ENCODE data around the gene FAM81A.

- no peak for TF ChIP-seq EZH2 (IDR thresholded peaks at IDR 0.05; ENCODE audit: low read length)
- TF ChIP-seq, protein P1, sequence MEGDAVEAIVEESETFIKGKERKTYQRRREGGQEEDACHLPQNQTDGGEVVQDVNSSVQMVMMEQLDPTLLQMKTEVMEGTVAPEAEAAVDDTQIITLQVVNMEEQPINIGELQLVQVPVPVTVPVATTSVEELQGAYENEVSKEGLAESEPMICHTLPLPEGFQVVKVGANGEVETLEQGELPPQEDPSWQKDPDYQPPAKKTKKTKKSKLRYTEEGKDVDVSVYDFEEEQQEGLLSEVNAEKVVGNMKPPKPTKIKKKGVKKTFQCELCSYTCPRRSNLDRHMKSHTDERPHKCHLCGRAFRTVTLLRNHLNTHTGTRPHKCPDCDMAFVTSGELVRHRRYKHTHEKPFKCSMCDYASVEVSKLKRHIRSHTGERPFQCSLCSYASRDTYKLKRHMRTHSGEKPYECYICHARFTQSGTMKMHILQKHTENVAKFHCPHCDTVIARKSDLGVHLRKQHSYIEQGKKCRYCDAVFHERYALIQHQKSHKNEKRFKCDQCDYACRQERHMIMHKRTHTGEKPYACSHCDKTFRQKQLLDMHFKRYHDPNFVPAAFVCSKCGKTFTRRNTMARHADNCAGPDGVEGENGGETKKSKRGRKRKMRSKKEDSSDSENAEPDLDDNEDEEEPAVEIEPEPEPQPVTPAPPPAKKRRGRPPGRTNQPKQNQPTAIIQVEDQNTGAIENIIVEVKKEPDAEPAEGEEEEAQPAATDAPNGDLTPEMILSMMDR (optimal IDR thresholded peaks at IDR 0.05 in 1 of 3, IDR thresholded peaks at IDR 0.05 in 1 of 3, conservative IDR thresholded peaks at IDR 0.05 in 1 of 3; ENCODE audit: extremely low read depth in 1 of 3, insufficient read depth in 2 of 3, low read length in 3 of 3): no peak
Measured at GRCh38 chr15:59570315-59570714, 132.3 kb downstream of the FAM81A start.
